Activated CD8-positive, alpha-beta memory T cell treated with anti-CD3 and anti-CD28 coated beads, Interleukin-2, amount 50 U/mL, for 1 hour (primary cell): Measurements from ENCODE around the gene CFAP97.
A peak's percentile ranks its signal among the peaks of the same experiment; 100 is the strongest.
"Not testable (repeated sequence)": the region's sequence is repeated elsewhere in the genome, so short reads cannot be mapped to it uniquely, and the experiment has no call there.

Source experiments
- DNase-seq: peaks from one replicate; pipeline ENCODE4 v3.0.0-alpha.2; 2020; ENCODE audit errors: extremely low read depth

Gene CFAP97

GRCh38 chr4:185201977-185202962 lies 1.5 kb downstream of the CFAP97 start:
- no peak for DNase-seq

GRCh38 chr4:185198189-185198588 lies 5.6 kb downstream of the CFAP97 start:
- not testable (repeated sequence) for DNase-seq

GRCh38 chr4:185196437-185196836 lies 7.4 kb downstream of the CFAP97 start:
- no peak for DNase-seq

- DNase-seq, result no peak
Measured at GRCh38 chr4:185194924-185195888, 8.6 kb downstream of the CFAP97 start.

- DNase-seq, result no peak
Measured at GRCh38 chr4:185192059-185192458, 11.7 kb downstream of the CFAP97 start.

GRCh38 chr4:185190306-185190856 lies 13.4 kb downstream of the CFAP97 start:
- DNase-seq, result no peak

GRCh38 chr4:185189606-185190305 lies 14.0 kb downstream of the CFAP97 start:
- no peak for DNase-seq

GRCh38 chr4:185186769-185187168 lies 17.0 kb downstream of the CFAP97 start:
- no peak for DNase-seq

- peak; percentile 70 for DNase-seq
Measured at GRCh38 chr4:185183622-185184281, 20.0 kb downstream of the CFAP97 start.

GRCh38 chr4:185182239-185182638 lies 21.6 kb downstream of the CFAP97 start:
- no peak for DNase-seq

GRCh38 chr4:185179488-185179887 lies 24.3 kb downstream of the CFAP97 start:
- no peak for DNase-seq

- no peak for DNase-seq
Measured at GRCh38 chr4:185171373-185172071, 32.3 kb downstream of the CFAP97 start.

- no peak for DNase-seq
Measured at GRCh38 chr4:185167234-185167633, 36.6 kb downstream of the CFAP97 start.

GRCh38 chr4:185165605-185166063 lies 38.2 kb downstream of the CFAP97 start:
- no peak for DNase-seq

- DNase-seq, result no peak
Measured at GRCh38 chr4:185151296-185151695, 52.5 kb downstream of the CFAP97 start.

- DNase-seq, result no peak
Measured at GRCh38 chr4:185149392-185149791, 54.4 kb downstream of the CFAP97 start.

GRCh38 chr4:185145572-185145971 lies 58.2 kb downstream of the CFAP97 start:
- no peak for DNase-seq

GRCh38 chr4:185144601-185145240 lies 59.1 kb downstream of the CFAP97 start:
- DNase-seq, result no peak

GRCh38 chr4:185143601-185143969 lies 60.2 kb downstream of the CFAP97 start:
- no peak for DNase-seq
